Small intestine (tissue), 7 donors: ENCODE data around the gene BACE1. TPM values are rescaled to one million over a fixed set of nuclear protein-coding genes. Genes with fewer than 3 reads are reported as not detected.
"Not testable (repeated sequence)": the region's sequence is repeated elsewhere in the genome, so short reads cannot be mapped to it uniquely, and the experiment has no call there.

Experiments
- DNase-seq, 2 donors: peaks; one replicate each; pipeline versions ENCODE4 v3.0.0 to v3.0.0-alpha.2; 2013
- FAIRE-seq: peaks from 2 replicates; lab custom pipeline; 2012; peaks lifted over from hg19 to GRCh38; lab: Jason Lieb, UNC
- H3K27ac ChIP-seq, 3 donors: one replicate each; pipeline ENCODE4 v1.5.1; 2013; ENCODE audit warnings: low read length in 2 of 3, mild to moderate bottlenecking in 2 of 3, control low read depth in 1 of 3, inconsistent platforms in 1 of 3, low read depth in 1 of 3, moderate library complexity in 1 of 3
- H3K27me3 ChIP-seq, 3 donors: one replicate each; pipeline ENCODE4 v1.6.1; 2013; ENCODE audit warnings: low read length in 3 of 3, inconsistent platforms in 1 of 3; ENCODE audit not compliant: control insufficient read depth in 3 of 3, insufficient read depth in 3 of 3
- H3K36me3 ChIP-seq, 3 donors: one replicate each; pipeline ENCODE4 v1.6.1; 2013; ENCODE audit warnings: low read length in 3 of 3, inconsistent platforms in 1 of 3, low read depth in 1 of 3, mild to moderate bottlenecking in 1 of 3, moderate library complexity in 1 of 3; ENCODE audit not compliant: control insufficient read depth in 3 of 3, insufficient read depth in 2 of 3
- H3K4me1 ChIP-seq, 3 donors: one replicate each; pipeline ENCODE4 v1.6.1; 2013; ENCODE audit warnings: low read length in 2 of 3, inconsistent platforms in 1 of 3, low read depth in 1 of 3, mild to moderate bottlenecking in 1 of 3, moderate library complexity in 1 of 3; ENCODE audit not compliant: control insufficient read depth in 3 of 3, insufficient read depth in 2 of 3
- H3K4me3 ChIP-seq, 3 donors: one replicate each; pipeline ENCODE4 v1.5.1; 2013; ENCODE audit warnings: low read length in 3 of 3, control low read depth in 1 of 3, inconsistent platforms in 1 of 3, low read depth in 1 of 3, mild to moderate bottlenecking in 1 of 3, moderate library complexity in 1 of 3
- H3K9me3 ChIP-seq, 2 donors: one replicate each; pipeline ENCODE4 v1.6.1; 2013; ENCODE audit warnings: low read depth in 1 of 2, low read length in 1 of 2; ENCODE audit not compliant: control insufficient read depth in 2 of 2, insufficient read depth in 1 of 2
- WGBS, 3 donors: extraction: QIAGEN DNeasy Blood & Tissue Kit; methylation state at CpG; one replicate each; pipeline ENCODE4 v1.1.7; 2013; 5-methylcytosine and 5-hydroxymethylcytosine counted together
- polyA plus RNA-seq, 4 donors: library from polyadenylated mRNA; stranded (reverse) in 3 of 4; unstranded in 1 of 4; fragments of 200-250 nt in 3 of 4; fragments of 120-200 nt in 1 of 4; gene quantifications; one replicate each; pipeline versions ENCODE4 v1.2.1 to v1.2.3, GENCODE V29; 2013
- donor health status: healthy with polysubstance abuse.
- donor health status: control.
- donor health status: control.
- donor health status: Bipolar disorder and iron deficiency.
- donor health status: healthy.

BACE1 gene
- polyA plus RNA-seq, 4 donors = 1.6 to 27.9 (median 5.8) TPM

DNA sequence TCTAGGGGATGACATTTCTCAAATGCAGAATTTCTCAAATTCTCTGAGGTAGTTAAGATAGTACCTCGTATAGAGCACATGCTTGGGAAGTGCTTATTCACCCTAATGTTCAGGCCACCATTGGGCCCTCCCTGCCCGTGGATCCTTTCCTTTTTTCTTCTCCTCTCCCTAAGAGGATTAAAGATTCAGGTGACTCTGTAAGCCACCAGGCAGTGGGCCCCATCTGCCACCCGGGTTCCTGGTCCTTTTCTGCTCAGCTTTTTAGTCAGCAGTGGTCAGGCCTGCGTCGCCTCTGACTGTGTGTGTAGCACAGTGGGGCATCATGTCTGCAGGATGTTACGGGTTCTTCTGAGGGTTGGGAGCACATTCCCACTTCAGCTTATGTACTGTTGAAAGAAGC, 18.8 kb upstream of the BACE1 start:
- WGBS, 3 donors = 87 to 92% (median 90%) methylated on average over 6 of the region's 6 CpGs
- DNase-seq (no peak), FAIRE-seq (no peak)
- no peaks in the 10 kb centered on the region for H3K4me1 ChIP-seq
- no peaks in the 10 kb centered on the region for H3K9me3 ChIP-seq
- no peak overlapping the region for H3K27ac ChIP-seq
- H3K27me3 ChIP-seq = no peaks in the 10 kb centered on the region
- peaks cover 0 to 34% (median 2%) of the 10 kb centered on the region in 3 donors for H3K36me3 ChIP-seq
- no peak overlapping the region for H3K4me3 ChIP-seq

DNA sequence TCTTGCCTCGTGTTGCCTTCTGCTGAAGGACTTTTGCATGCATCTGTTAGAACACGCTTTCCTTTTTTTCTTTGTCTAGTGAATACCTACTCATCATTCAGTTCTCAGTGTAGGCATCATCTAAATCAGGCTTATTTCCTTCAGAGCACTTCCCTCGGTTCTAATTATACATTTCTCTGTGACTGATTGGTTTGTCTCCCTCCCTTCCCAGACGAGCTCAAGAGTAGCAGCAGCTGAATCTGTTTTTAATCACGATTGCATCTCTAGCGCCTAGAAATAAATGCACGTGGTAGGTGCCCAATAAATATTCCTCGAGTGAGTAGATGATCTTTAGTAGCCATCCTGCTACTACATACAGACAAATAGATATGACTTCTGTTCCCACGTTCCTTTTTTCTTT, 17.9 kb upstream of the BACE1 start:
- H3K9me3 ChIP-seq = no peaks in the 10 kb centered on the region
- 75 to 81% (median 77%) methylated on average over 9 of the region's 9 CpGs for WGBS, 3 donors
- peaks cover 0 to 4% (median 0%) of the 10 kb centered on the region in 3 donors for H3K4me1 ChIP-seq
- no peak overlapping the region for H3K4me3 ChIP-seq
- H3K27me3 ChIP-seq = no peaks in the 10 kb centered on the region
- DNase-seq = no peak
- FAIRE-seq = no peak
- peaks cover 0 to 29% (median 0%) of the 10 kb centered on the region in 3 donors for H3K36me3 ChIP-seq
- H3K27ac ChIP-seq = no peak overlapping the region

DNA sequence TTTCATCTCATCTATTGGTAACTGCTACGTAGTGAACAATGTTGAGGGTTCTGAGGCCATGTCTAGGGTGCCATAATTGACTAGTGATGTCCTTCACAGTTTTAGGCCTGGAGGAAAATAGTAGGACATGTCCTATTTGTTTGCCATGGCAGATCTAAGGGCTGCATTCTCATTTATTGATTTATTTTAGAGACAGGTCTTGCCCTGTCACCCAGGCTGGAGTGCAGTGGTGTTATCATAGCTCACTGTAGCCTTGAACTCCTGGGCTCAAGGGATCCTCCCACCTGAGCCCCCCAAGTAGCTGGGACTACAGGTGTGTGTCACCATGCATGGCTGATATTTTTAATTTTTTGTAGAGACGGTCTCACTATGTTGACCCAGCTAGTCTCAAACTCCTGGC, 16.8 kb upstream of the BACE1 start:
- FAIRE-seq (no peak), DNase-seq (no peak)
- peaks cover 0 to 8% (median 0%) of the 10 kb centered on the region in 3 donors for H3K4me1 ChIP-seq
- 53 to 73% (median 69%) methylated on average over 2 of the region's 2 CpGs for WGBS, 3 donors
- H3K27ac ChIP-seq = no peak overlapping the region
- no peak overlapping the region for H3K4me3 ChIP-seq
- H3K36me3 ChIP-seq = peaks cover 0 to 19% (median 0%) of the 10 kb centered on the region in 3 donors
- no peaks in the 10 kb centered on the region for H3K9me3 ChIP-seq
- H3K27me3 ChIP-seq = no peaks in the 10 kb centered on the region

DNA sequence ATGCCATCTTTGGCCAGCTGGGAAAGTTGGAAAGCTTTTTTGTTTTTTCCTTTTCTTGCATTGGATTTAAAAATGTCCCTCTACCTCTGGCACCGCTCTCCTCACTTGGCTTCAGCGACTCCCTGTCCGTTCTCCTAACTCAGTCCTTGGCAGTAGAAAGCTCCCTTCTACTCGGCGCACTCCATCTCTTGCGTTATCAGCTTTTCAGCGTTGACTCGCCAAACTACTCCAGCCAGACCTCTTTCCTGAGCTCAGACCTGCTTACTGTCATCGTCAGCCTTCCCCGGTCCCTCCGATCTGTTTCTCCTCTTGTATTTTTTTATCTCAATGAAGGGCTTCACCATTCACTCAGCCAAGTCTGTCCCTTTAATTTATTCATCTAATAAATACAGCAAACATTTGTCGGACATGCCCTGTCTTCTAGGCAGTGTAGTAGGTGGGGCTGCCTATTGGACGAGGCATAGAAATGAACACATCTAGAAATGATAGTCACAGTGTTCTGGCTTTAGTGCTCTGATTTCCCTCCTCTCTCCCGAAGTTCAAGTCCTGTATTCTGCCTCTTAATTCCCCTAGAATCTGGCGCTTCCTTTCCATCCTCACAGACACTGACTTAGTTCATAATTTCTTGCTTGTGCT, 12.4 kb upstream of the BACE1 start:
- no peaks in the 10 kb centered on the region for H3K27me3 ChIP-seq
- no peaks in the 10 kb centered on the region for H3K9me3 ChIP-seq
- FAIRE-seq (no peak), DNase-seq (peak in 1 of 2 donors; percentile 34)
- no peaks in the 10 kb centered on the region for H3K36me3 ChIP-seq
- WGBS, 3 donors = 3 to 7% (median 7%) methylated on average over 15 of the region's 15 CpGs
- H3K4me3 ChIP-seq = peak overlapping the region; percentile 59 to 87 (median 75)
- H3K27ac ChIP-seq = peak overlapping the region; percentile 24 to 87 (median 87)
- peaks cover 0 to 8% (median 0%) of the 10 kb centered on the region in 3 donors for H3K4me1 ChIP-seq

DNA sequence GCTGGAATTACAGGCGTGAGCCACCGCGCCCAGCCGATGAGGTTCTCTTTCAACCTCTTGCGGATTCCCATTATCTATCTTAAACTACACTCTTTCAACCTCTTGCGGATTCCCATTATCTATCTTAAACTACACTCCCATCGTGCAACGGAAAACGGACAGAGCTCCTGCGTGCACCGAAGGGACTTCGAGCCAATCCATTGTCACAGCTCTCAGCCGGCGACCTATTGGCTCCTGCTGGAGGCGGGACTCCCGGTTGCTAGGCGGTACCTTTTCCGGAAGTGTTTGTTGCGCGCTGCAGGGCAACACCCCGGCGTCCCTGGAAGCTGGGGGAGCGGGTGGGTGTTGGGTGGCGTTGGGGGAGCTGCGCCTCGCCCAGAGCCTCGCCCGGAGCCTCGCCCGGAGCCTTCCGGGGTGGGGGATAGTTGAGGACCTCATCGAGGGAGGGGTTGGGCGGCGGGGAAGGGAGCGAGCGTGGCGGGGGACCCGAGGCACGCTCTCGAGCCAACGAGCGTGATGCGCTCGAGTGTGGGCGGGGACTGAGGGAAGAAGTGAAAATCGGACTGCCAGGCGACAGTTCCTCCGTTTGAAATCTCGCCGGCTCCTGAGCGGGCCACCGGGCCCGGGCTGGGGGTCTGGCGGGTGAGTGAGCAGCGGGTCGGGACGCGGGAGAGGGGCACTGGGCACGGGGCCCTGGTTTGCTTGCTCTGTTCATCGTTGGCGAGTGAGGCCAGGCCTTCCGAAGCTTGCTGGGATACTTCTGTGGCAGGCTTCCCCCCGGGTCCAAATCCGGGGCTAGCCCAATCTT, 11.7 kb upstream of the BACE1 start, which contains the start of gene CEP164:
Gene CEP164, plus strand, starts transcription at position 288 of the 808 bp plus-strand sequence. CDS start 10,733 bp downstream, outside the sequence.
- H3K4me3 ChIP-seq = peak within 1 kb of the TSS; percentile 59 to 87 (median 75)
- H3K27ac ChIP-seq = peak within 1 kb of the TSS; percentile 24 to 87 (median 87)
- H3K4me1 ChIP-seq = peaks cover 0 to 8% (median 0%) of the 10 kb centered on the region in 3 donors
- DNase-seq (peak; percentile 97 to 98), FAIRE-seq (no peak)
- WGBS, 3 donors = 0 to 1% (median 0%) methylated on average over 49 to 64 of the region's 64 CpGs
- H3K9me3 ChIP-seq = no peaks in the 10 kb centered on the region
- no peaks in the 10 kb centered on the region for H3K36me3 ChIP-seq
- H3K27me3 ChIP-seq = no peaks in the 10 kb centered on the region

DNA sequence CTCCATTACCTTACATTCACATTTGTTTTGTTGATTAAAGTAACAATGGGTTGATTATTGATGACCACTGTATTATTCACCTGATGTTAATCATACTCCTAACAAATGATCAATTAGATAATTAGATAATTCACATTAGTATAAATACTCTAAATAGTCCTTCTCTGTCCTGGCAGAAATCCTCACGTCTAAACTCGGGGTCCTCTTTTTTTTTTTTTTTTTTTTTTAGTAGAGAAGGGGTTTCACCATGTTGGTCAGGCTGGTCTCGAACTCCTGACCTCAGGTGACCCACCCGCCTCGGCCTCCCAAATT, 11.2 kb upstream of the BACE1 start:
- not testable (repeated sequence) for H3K36me3 ChIP-seq, H3K4me1 ChIP-seq, H3K9me3 ChIP-seq, H3K27me3 ChIP-seq, FAIRE-seq, H3K27ac ChIP-seq, DNase-seq
- H3K4me3 ChIP-seq = peak overlapping the region in 1 of 3 donors; percentile 87
- 3 to 6% (median 4%) methylated on average over 5 of the region's 5 CpGs for WGBS, 3 donors

DNA sequence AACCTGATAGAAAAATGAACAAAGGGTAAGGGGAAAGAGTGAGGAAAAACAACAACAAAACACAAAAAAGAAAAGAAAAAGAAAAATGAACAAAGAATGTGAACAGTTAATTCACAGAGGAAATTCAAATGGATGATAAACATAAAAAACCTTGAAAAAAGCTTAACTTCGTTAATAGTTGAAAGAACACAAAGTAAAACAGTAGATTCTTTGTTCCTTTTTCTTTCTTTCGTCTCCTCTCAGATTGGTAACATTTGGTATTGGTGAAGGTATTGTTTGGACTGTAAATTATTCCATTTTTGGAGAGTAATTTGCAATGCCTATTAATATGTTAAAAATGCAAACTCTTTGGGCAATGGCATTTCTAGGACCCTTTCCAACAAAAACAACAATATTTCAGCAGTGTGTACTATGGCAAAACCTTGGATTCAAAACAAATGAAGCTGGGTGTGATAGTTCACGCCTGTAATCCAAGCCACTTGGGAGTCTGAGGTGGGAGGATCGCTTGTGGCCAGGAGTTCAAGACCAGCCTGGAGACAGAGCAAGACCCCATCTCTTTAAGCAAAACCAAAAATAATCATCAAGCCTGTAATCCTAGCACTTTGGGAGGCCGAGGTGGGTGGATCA, 3.3 kb upstream of the BACE1 start:
- 70 to 81% (median 81%) methylated on average over 5 of the region's 5 CpGs for WGBS, 3 donors
- FAIRE-seq = no peak

DNA sequence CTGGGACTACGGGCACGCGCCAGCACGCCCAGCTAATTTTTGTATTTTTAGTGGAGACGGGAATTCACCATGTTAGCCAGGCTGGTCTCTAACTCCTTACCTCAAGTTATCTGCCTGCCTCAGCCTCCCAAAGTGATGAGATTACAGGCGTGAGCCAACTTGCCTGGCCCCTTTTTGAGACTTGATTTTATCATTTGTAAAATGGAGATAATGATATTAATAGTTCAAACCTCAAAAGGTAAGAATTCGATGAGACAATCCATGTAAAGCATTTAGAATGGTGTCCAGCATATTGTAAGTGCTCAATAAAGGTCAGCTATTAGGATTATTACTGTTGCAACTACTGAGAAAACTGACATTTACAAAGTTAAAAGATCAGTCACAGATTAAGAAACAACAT, 2.7 kb upstream of the BACE1 start:
- no peak for DNase-seq
- no peak for FAIRE-seq
- Histone ChIP-seq H3K27ac (no peak overlapping the region), H3K36me3 (no peaks in the 10 kb centered on the region), H3K4me1 (peaks cover 0 to 6% (median 4%) of the 10 kb centered on the region in 3 donors), H3K27me3 (no peaks in the 10 kb centered on the region), H3K4me3 (no peak overlapping the region), H3K9me3 (no peaks in the 10 kb centered on the region)
- WGBS, 3 donors = 75 to 90% (median 87%) methylated on average over 7 of the region's 7 CpGs

More for the DNA sequence above, 3.3 kb upstream of the BACE1 start:
- Histone ChIP-seq H3K4me3 (no peak overlapping the region), H3K27ac (no peak overlapping the region), H3K36me3 (no peaks in the 10 kb centered on the region), H3K9me3 (no peaks in the 10 kb centered on the region), H3K4me1 (peaks cover 0 to 6% (median 4%) of the 10 kb centered on the region in 3 donors), H3K27me3 (no peaks in the 10 kb centered on the region)
- no peak for DNase-seq
